ENCODE results near the gene STX8. TPM values are rescaled to one million over a fixed set of nuclear protein-coding genes. Genes with fewer than 3 reads are reported as not detected.

STX8 gene
- total RNA-seq, 2 donors from 2014 or later = 46.6 to 72.4 TPM

- Histone ChIP-seq H3K9me3 (no peaks in the 10 kb centered on the region), H3K36me3 (no peaks in the 10 kb centered on the region), H3K27me3 (replicated peaks; ENCODE audit: insufficient read depth) (no peaks in the 10 kb centered on the region), H3K4me1 (replicated peaks) (no peaks in the 10 kb centered on the region), H3K27ac (no peak overlapping the region), H3K4me3 (no peak overlapping the region)
- 78% methylated on average over 6 of the region's 6 CpGs for WGBS
- intact Hi-C loops (cut with DNase I) = no loop called here
- TF ChIP-seq POLR2AphosphoS5 (IDR thresholded peaks at IDR 0.05) (no peak), POLR2A (IDR thresholded peaks at IDR 0.05) (no peak)
- DNase-seq (ENCODE audit: low spot score) = no peak
Measured at GRCh38 chr17:9370467-9370866, 205.2 kb downstream of the STX8 start.

GRCh38 chr17:9368631-9369030, 207.0 kb downstream of the STX8 start:
- TF ChIP-seq, protein P1, sequence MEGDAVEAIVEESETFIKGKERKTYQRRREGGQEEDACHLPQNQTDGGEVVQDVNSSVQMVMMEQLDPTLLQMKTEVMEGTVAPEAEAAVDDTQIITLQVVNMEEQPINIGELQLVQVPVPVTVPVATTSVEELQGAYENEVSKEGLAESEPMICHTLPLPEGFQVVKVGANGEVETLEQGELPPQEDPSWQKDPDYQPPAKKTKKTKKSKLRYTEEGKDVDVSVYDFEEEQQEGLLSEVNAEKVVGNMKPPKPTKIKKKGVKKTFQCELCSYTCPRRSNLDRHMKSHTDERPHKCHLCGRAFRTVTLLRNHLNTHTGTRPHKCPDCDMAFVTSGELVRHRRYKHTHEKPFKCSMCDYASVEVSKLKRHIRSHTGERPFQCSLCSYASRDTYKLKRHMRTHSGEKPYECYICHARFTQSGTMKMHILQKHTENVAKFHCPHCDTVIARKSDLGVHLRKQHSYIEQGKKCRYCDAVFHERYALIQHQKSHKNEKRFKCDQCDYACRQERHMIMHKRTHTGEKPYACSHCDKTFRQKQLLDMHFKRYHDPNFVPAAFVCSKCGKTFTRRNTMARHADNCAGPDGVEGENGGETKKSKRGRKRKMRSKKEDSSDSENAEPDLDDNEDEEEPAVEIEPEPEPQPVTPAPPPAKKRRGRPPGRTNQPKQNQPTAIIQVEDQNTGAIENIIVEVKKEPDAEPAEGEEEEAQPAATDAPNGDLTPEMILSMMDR (IDR thresholded peaks at IDR 0.05) = no peak
- TF ChIP-seq POLR2AphosphoS5 (IDR thresholded peaks at IDR 0.05) = no peak
- TF ChIP-seq POLR2A (IDR thresholded peaks at IDR 0.05) = no peak

DNA sequence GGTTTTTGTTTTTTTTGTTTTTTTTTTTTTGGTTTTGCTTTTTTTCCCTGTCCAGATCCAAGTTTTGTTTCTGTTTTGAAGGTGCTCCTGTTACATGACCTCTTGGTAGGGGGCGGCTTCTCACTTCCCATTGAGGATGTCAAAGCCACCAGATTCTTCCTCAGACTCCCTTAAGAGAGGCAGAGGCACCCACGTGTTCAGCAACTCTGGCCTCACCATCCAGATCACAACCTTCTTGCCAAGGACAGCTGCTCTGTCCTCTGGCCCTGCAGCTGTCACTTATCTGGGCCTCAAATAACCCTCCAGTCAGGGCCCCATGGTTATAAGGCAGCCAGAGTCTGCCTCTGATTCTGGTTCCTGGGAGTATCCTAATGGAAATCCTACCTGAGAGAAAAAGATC, 208.5 kb downstream of the STX8 start:
- no peaks in the 10 kb centered on the region for H3K36me3 ChIP-seq
- H3K4me3 ChIP-seq = no peak overlapping the region
- H3K4me1 ChIP-seq (replicated peaks) = no peaks in the 10 kb centered on the region
- intact Hi-C loops (cut with DNase I) = no loop called here
- TF ChIP-seq, protein P1 (IDR thresholded peaks at IDR 0.05) = no peak
- TF ChIP-seq POLR2AphosphoS5 (IDR thresholded peaks at IDR 0.05) (no peak), POLR2A (IDR thresholded peaks at IDR 0.05) (no peak)
- H3K27ac ChIP-seq = no peak overlapping the region
- H3K27me3 ChIP-seq (replicated peaks; ENCODE audit: insufficient read depth) = no peaks in the 10 kb centered on the region
- no peak for DNase-seq (ENCODE audit: low spot score)
- 74% methylated on average over 2 of the region's 2 CpGs for WGBS
- H3K9me3 ChIP-seq = no peaks in the 10 kb centered on the region

More at GRCh38 chr17:9368631-9369030, 207.0 kb downstream of the STX8 start:
- no peak overlapping the region for H3K27ac ChIP-seq
- H3K4me3 ChIP-seq = no peak overlapping the region
- no peak for DNase-seq (ENCODE audit: low spot score)
- H3K9me3 ChIP-seq = no peaks in the 10 kb centered on the region
- no peaks in the 10 kb centered on the region for H3K4me1 ChIP-seq (replicated peaks)
- intact Hi-C loops (cut with DNase I) = no loop called here
- 87% methylated on average over 4 of the region's 4 CpGs for WGBS
- H3K36me3 ChIP-seq = no peaks in the 10 kb centered on the region
- no peaks in the 10 kb centered on the region for H3K27me3 ChIP-seq (replicated peaks; ENCODE audit: insufficient read depth)

DNA sequence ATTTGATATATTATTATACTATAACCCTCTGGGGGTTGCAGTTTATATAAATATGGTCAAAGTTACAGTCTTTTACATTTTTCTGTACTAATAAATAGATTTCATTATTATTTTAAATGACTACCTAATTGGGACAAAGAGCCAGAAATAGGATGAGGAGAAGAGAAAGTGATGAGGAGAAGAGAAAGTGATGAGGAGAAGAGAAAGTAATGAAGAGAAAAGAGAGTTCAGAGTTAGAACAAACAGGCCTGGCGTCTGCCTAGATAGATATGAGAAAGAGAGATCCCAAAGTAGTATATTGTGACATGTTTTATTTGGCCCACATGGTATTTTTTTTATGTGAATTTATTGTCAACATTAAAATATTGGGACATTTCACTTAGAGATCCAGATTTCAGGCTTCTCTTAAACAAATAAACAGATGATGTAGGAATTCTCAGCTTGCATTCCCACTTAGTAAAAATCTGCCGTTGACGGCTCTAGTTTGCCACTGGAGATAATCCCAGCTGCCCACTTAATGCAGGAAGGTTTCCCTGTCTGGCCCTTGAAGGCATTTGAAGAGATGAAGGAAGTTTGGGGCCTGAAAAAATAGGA, 210.7 kb downstream of the STX8 start:
- H3K27me3 ChIP-seq (replicated peaks; ENCODE audit: insufficient read depth) = no peaks in the 10 kb centered on the region
- no peaks in the 10 kb centered on the region for H3K36me3 ChIP-seq
- H3K4me1 ChIP-seq (replicated peaks) = no peaks in the 10 kb centered on the region
- no peak overlapping the region for H3K27ac ChIP-seq
- no peak overlapping the region for H3K4me3 ChIP-seq
- TF ChIP-seq POLR2AphosphoS5 (IDR thresholded peaks at IDR 0.05) = no peak
- TF ChIP-seq POLR2A (IDR thresholded peaks at IDR 0.05) = no peak
- TF ChIP-seq, protein P1 (IDR thresholded peaks at IDR 0.05) = no peak
- intact Hi-C loops (cut with DNase I) = no loop called here
- no peak for DNase-seq (ENCODE audit: low spot score)
- WGBS = 43% methylated on average over 3 of the region's 3 CpGs
- no peaks in the 10 kb centered on the region for H3K9me3 ChIP-seq

- no peaks in the 10 kb centered on the region for H3K36me3 ChIP-seq
- no peak overlapping the region for H3K4me3 ChIP-seq
- DNase-seq (ENCODE audit: low spot score) = no peak
- no peaks in the 10 kb centered on the region for H3K4me1 ChIP-seq (replicated peaks)
- no peaks in the 10 kb centered on the region for H3K9me3 ChIP-seq
- no peaks in the 10 kb centered on the region for H3K27me3 ChIP-seq (replicated peaks; ENCODE audit: insufficient read depth)
- TF ChIP-seq POLR2A (IDR thresholded peaks at IDR 0.05) (no peak), POLR2AphosphoS5 (IDR thresholded peaks at IDR 0.05) (no peak)
- TF ChIP-seq, protein P1 (IDR thresholded peaks at IDR 0.05) = no peak
- no peak overlapping the region for H3K27ac ChIP-seq
- intact Hi-C loops (cut with DNase I) = no loop called here
- 78% methylated on average over 13 of the region's 13 CpGs for WGBS
Measured at GRCh38 chr17:9363440-9364350, 211.9 kb downstream of the STX8 start.

All from prostate gland (tissue), 2 donors.